Neural progenitor cell (in vitro differentiated cells): ENCODE results near the gene KLF11. TPM values are rescaled to one million over a fixed set of nuclear protein-coding genes. Genes with fewer than 3 reads are reported as not detected.
A peak's percentile ranks its signal among the peaks of the same experiment; 100 is the strongest.

Source experiments
- DNase-seq: peaks from one replicate; pipeline ENCODE4 v3.0.0-alpha.2; 2016; ENCODE audit warnings: low spot score
- H2AFZ ChIP-seq: fragments of 200-600 bp; sonication (generic); replicated peaks from 2 replicates; pipeline ENCODE4 v1.6.1; 2016; ENCODE audit warnings: antibody characterized with exemption
- H3F3A ChIP-seq: fragments of 200-600 bp; sonication (generic); 2 replicates; pipeline ENCODE4 v1.6.1; 2016; ENCODE audit warnings: antibody characterized with exemption, low read depth
- H3K27ac ChIP-seq: fragments of 200-600 bp; sonication (generic); 2 replicates; pipeline ENCODE4 v1.5.1; 2016; ENCODE audit warnings: mild to moderate bottlenecking
- H3K27me3 ChIP-seq: fragments of 200-600 bp; sonication (generic); 2 replicates; pipeline ENCODE4 v1.6.1; 2016; ENCODE audit warnings: mild to moderate bottlenecking, moderate library complexity
- H3K36me3 ChIP-seq: fragments of 200-600 bp; sonication (generic); 2 replicates; pipeline ENCODE4 v1.5.1; 2016
- H3K4me1 ChIP-seq: fragments of 200-600 bp; sonication (generic); 2 replicates; pipeline ENCODE4 v1.6.1; 2016; ENCODE audit warnings: mixed run types
- H3K4me2 ChIP-seq: fragments of 200-600 bp; sonication (generic); 2 replicates; pipeline ENCODE4 v1.6.1; 2016
- H3K4me3 ChIP-seq: fragments of 200-600 bp; sonication (generic); 2 replicates; pipeline ENCODE4 v1.5.1; 2016
- H3K79me2 ChIP-seq: fragments of 200-600 bp; sonication (generic); 2 replicates; pipeline ENCODE4 v1.6.1; 2016; ENCODE audit warnings: low read depth
- H3K9ac ChIP-seq: fragments of 200-600 bp; sonication (generic); 2 replicates; pipeline ENCODE4 v1.6.1; 2016
- H3K9me3 ChIP-seq: fragments of 200-600 bp; sonication (generic); 2 replicates; pipeline ENCODE4 v1.5.1; 2016; ENCODE audit warnings: low read depth
- H4K20me1 ChIP-seq: fragments of 200-600 bp; sonication (generic); 2 replicates; pipeline ENCODE4 v1.6.1; 2016; ENCODE audit warnings: low read depth
- H3K27ac Mint-ChIP-seq: 3 replicates; pipeline ENCODE4 v1.8.0; 2021; ENCODE audit warnings: mixed read lengths
- H3K27me3 Mint-ChIP-seq: 2 replicates; pipeline ENCODE4 v1.8.0; 2022; ENCODE audit warnings: low read depth, mild to moderate bottlenecking, inconsistent platforms, moderate library complexity, mixed read lengths; ENCODE audit not compliant: insufficient read depth
- H3K36me3 Mint-ChIP-seq: 3 replicates; pipeline ENCODE4 v1.8.0; 2021; ENCODE audit warnings: mixed read lengths
- H3K4me1 Mint-ChIP-seq: 3 replicates; pipeline ENCODE4 v1.8.0; 2021; ENCODE audit warnings: mixed read lengths
- H3K4me3 Mint-ChIP-seq: 3 replicates; pipeline ENCODE4 v1.8.0; 2021; ENCODE audit warnings: mild to moderate bottlenecking, moderate library complexity, mixed read lengths
- H3K9me3 Mint-ChIP-seq: 3 replicates; pipeline ENCODE4 v1.8.0; 2020; ENCODE audit warnings: mixed read lengths
- EZH2 ChIP-seq: fragments of 200-600 bp; sonication (generic); IDR thresholded peaks from 2 replicates; pipeline ENCODE4 v1.6.1; 2017; ENCODE audit warnings: antibody characterized with exemption, mild to moderate bottlenecking, moderate library complexity
- EZH2phosphoT487 ChIP-seq: fragments of 200-600 bp; sonication (generic); IDR thresholded peaks from 2 replicates; pipeline ENCODE4 v1.6.1; 2017; ENCODE audit warnings: antibody characterized with exemption
- total RNA-seq: library from RNA; depleted of rRNA; stranded (reverse); fragments of >200 nt; gene quantifications from 2 replicates; pipeline ENCODE4 v1.2.3, GENCODE V29; 2015; ENCODE audit warnings: low replicate concordance
- TF ChIP-seq, protein P1 (sequence below): fragments of 200-600 bp; sonication (generic); IDR thresholded peaks from 2 replicates; pipeline ENCODE4 v1.5.1; 2017; ENCODE audit warnings: antibody characterized with exemption, mild to moderate bottlenecking

KLF11 gene
- total RNA-seq, 1 donor from 2014 or later = 9.7 TPM

DNA sequence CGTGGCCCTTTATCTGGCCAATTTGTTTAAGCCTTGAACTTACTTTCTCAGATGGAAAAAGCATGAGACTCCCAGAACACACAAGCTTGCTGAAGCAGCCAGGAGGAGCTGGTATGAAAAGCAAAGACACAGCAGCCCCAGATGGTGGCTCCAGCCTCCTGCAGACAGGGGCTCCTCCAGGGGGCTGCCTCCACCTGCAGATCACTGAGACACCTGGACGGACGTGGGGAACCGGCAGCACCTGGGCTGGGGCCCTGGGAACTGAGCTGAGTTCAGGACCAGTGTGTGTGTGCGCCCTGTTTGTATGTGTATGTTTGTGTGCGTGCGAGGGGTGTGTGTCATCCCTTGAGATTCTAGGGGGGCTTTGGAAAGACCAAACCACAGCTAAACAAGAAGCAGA lies 28.2 kb downstream of the KLF11 start:
- Mint-ChIP-seq H3K27ac (no peak overlapping the region), H3K4me1 (peaks cover 18% of the 10 kb centered on the region), H3K27me3 (peaks cover 21% of the 10 kb centered on the region), H3K9me3 (peaks cover 7% of the 10 kb centered on the region), H3K36me3 (peaks cover 2% of the 10 kb centered on the region), H3K4me3 (peak overlapping the region; percentile 25)
- Histone ChIP-seq H3F3A (no peaks in the 10 kb centered on the region), H4K20me1 (no peaks in the 10 kb centered on the region), H3K27ac (no peak overlapping the region), H3K27me3 (peaks cover 36% of the 10 kb centered on the region), H3K4me2 (no peak overlapping the region), H3K4me3 (no peak overlapping the region), H3K9me3 (no peaks in the 10 kb centered on the region), H3K4me1 (peaks cover 6% of the 10 kb centered on the region), H2AFZ (no peak overlapping the region), H3K79me2 (no peaks in the 10 kb centered on the region), H3K36me3 (no peaks in the 10 kb centered on the region), H3K9ac (no peak overlapping the region)
- DNase-seq = no peak
- TF ChIP-seq EZH2 = no peak

DNA sequence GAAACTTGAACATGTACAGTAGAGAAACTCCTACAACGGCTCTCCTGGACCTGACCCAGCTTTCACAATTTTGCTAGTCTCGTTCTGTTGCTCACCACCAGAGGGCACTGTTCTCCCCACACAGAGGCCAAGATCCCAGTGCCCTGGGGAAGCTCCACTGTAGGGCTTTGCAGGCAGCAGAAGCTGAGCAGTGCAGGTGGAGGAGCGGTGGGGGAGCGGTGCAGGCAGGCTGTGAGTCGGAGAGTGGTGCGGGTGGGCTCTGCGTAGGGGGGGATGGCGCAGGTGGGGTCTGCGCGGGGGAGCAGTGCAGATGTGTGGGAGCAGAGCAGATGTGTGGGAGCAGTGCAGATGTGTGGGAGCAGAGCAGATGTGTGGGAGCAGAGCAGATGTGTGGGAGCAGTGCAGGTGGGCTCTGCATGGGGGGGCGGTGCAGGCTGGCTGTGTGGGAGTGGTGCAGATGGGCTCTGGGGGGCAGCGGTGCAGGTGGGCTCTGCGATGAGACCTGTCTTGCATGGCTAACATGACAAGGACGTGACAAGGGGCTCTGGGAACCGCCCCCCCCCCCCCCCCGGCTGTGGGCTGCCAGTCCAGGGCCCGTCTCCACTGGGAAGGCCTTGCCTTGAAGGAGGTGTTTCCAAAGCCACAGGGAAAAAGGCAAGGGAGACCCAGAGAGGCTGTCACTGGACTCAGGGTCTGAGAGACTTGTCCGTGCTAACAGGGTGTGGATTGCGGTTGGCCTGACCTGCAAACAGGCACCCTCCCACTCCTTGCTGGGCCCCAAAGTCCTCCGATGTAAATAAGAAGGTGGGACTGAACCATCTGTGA lies 29.5 kb downstream of the KLF11 start:
- Mint-ChIP-seq H3K4me1 (peaks cover 17% of the 10 kb centered on the region), H3K36me3 (peaks cover 2% of the 10 kb centered on the region), H3K9me3 (peaks cover 4% of the 10 kb centered on the region), H3K27me3 (peaks cover 34% of the 10 kb centered on the region), H3K27ac (no peak overlapping the region), H3K4me3 (peak overlapping the region; percentile 10)
- H3K27ac ChIP-seq = no peak overlapping the region
- H3K4me2 ChIP-seq = peak overlapping the region; percentile 54
- H3K27me3 ChIP-seq = peaks cover 48% of the 10 kb centered on the region
- no peaks in the 10 kb centered on the region for H4K20me1 ChIP-seq
- H3K9me3 ChIP-seq = no peaks in the 10 kb centered on the region
- no peaks in the 10 kb centered on the region for H3F3A ChIP-seq
- H3K9ac ChIP-seq = no peak overlapping the region
- peak; percentile 92 for DNase-seq
- no peaks in the 10 kb centered on the region for H3K36me3 ChIP-seq
- no peak overlapping the region for H2AFZ ChIP-seq
- H3K4me1 ChIP-seq = peaks cover 6% of the 10 kb centered on the region
- no peak overlapping the region for H3K4me3 ChIP-seq
- TF ChIP-seq EZH2phosphoT487 = no peak
- TF ChIP-seq, protein P1, sequence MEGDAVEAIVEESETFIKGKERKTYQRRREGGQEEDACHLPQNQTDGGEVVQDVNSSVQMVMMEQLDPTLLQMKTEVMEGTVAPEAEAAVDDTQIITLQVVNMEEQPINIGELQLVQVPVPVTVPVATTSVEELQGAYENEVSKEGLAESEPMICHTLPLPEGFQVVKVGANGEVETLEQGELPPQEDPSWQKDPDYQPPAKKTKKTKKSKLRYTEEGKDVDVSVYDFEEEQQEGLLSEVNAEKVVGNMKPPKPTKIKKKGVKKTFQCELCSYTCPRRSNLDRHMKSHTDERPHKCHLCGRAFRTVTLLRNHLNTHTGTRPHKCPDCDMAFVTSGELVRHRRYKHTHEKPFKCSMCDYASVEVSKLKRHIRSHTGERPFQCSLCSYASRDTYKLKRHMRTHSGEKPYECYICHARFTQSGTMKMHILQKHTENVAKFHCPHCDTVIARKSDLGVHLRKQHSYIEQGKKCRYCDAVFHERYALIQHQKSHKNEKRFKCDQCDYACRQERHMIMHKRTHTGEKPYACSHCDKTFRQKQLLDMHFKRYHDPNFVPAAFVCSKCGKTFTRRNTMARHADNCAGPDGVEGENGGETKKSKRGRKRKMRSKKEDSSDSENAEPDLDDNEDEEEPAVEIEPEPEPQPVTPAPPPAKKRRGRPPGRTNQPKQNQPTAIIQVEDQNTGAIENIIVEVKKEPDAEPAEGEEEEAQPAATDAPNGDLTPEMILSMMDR = peak; percentile 95
- H3K79me2 ChIP-seq = no peaks in the 10 kb centered on the region

DNA sequence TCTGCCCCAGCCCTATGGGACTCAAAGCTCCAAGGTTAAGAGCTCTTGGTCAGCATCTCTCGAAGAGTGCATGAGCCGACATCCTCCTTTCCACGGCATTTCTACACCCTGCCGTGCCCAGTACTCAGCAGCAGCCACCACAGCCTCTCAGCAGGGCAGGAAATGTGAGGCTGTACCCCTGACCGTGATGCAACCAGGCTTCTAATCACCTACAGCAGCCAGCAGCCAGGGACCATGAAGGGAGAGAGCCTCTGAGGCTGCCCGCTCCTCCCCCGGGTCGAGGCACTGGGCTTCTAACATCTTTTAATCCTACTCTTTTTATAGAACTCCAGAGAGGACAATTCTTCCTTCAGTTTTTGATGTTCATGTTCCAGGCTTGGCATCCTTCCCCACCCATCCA lies 30.4 kb downstream of the KLF11 start:
- Mint-ChIP-seq H3K36me3 (no peaks in the 10 kb centered on the region), H3K4me1 (peaks cover 19% of the 10 kb centered on the region), H3K4me3 (no peak overlapping the region), H3K27me3 (peaks cover 42% of the 10 kb centered on the region), H3K27ac (no peak overlapping the region), H3K9me3 (no peaks in the 10 kb centered on the region)
- Histone ChIP-seq H3K9me3 (no peaks in the 10 kb centered on the region), H3K4me1 (peaks cover 6% of the 10 kb centered on the region), H2AFZ (no peak overlapping the region), H4K20me1 (no peaks in the 10 kb centered on the region), H3K36me3 (no peaks in the 10 kb centered on the region), H3K9ac (no peak overlapping the region), H3K79me2 (no peaks in the 10 kb centered on the region), H3K4me2 (no peak overlapping the region), H3K4me3 (no peak overlapping the region), H3K27ac (no peak overlapping the region), H3K27me3 (peaks cover 57% of the 10 kb centered on the region), H3F3A (peaks cover 2% of the 10 kb centered on the region)
- no peak for TF ChIP-seq EZH2
- DNase-seq = no peak

DNA sequence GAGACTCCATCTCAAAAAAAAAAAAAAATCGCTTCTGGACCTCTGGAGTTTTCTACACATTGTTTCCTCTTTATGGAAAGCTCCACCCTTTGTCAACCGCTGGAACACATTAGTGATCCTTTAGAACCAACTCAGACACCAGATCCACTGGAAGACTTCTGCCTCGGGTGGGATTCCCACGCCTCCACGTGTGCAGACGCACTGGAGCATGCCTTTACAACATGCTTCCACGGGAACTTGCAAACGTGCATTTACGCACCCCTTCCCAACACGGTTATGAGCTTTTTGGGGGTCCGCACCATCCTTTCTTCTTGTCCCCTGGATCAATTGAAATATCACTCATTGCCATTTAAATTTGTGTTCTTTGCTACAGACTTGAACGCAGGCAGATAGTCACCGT lies 31.8 kb downstream of the KLF11 start:
- Histone ChIP-seq H3K4me1 (peaks cover 6% of the 10 kb centered on the region), H3K36me3 (no peaks in the 10 kb centered on the region), H3K9ac (no peak overlapping the region), H3K27me3 (peaks cover 71% of the 10 kb centered on the region), H2AFZ (no peak overlapping the region), H3K4me2 (no peak overlapping the region), H3F3A (peaks cover 13% of the 10 kb centered on the region), H3K4me3 (no peak overlapping the region), H3K79me2 (no peaks in the 10 kb centered on the region), H3K27ac (no peak overlapping the region), H4K20me1 (no peaks in the 10 kb centered on the region), H3K9me3 (no peaks in the 10 kb centered on the region)
- peaks cover 48% of the 10 kb centered on the region for H3K27me3 Mint-ChIP-seq
- no peak for DNase-seq
- H3K27ac Mint-ChIP-seq = no peak overlapping the region
- H3K4me1 Mint-ChIP-seq = peaks cover 22% of the 10 kb centered on the region
- H3K9me3 Mint-ChIP-seq = no peaks in the 10 kb centered on the region
- TF ChIP-seq EZH2phosphoT487 = no peak
- TF ChIP-seq, protein P1 = no peak
- no peak for TF ChIP-seq EZH2
- no peak overlapping the region for H3K4me3 Mint-ChIP-seq
- H3K36me3 Mint-ChIP-seq = no peaks in the 10 kb centered on the region
